ENCODE measurements around the gene STK25. TPM values are rescaled to one million over a fixed set of nuclear protein-coding genes. Genes with fewer than 3 reads are reported as not detected.

STK25 gene
- 134 TPM for polyA plus RNA-seq (2013, experiment 1 of 2)
- polyA plus RNA-seq (2013, experiment 2 of 2): 157 TPM

- H3K4me3 ChIP-seq (ENCODE audit: low read length): peak within 1 kb of the TSS; percentile 87
These were observed at the start of gene STK25 for GRCh38 chr2:241508240-241509154. Gene STK25 (minus strand): TSS chr2:241508584. CDS start chr2:241508035, 549 bp downstream.

DNA sequence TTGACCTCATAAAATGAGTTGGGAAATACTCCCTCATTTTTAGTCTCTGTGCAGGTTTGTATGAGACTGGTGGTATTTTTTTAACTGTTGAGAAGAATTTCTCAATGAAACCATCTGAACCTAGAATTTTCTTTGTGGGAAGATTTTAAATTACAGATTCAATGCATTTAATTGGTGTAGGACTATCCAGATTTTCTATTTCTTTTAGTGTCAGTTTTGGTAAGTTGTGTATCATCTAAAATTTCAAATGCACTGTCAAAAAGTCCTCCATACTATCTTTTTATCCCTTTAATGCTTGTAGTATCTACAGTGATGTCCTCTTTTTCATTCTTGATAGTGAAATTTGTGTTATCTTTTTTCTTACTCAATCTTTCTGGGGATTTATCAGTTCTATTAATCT, 48.4 kb upstream of the STK25 start:
- Histone ChIP-seq H3K27me3 (ENCODE audit: insufficient read depth, low read length) (peaks cover 8% of the 10 kb centered on the region), H3K4me1 (ENCODE audit: insufficient read depth, low read length) (no peaks in the 10 kb centered on the region; the same call in 1 of the 2 replicates), H3K27ac (ENCODE audit: low read depth, low read length) (no peak overlapping the region), H3K9me3 (ENCODE audit: insufficient read depth, low read depth, low read length) (peaks cover 7% of the 10 kb centered on the region; the same call in 1 of the 2 replicates), H3K4me3 (ENCODE audit: low read length) (no peak overlapping the region), H3K9ac (ENCODE audit: low read depth, low read length) (no peak overlapping the region), H3K36me3 (ENCODE audit: insufficient read depth, low read length) (no peaks in the 10 kb centered on the region)

More at GRCh38 chr2:241508240-241509154, at the start of gene STK25:
- Histone ChIP-seq H3K27me3 (ENCODE audit: insufficient read depth, low read length) (peaks cover 7% of the 10 kb centered on the region), H3K36me3 (ENCODE audit: insufficient read depth, low read length) (peaks cover 8% of the 10 kb centered on the region; the same call in 1 of the 2 replicates), H3K9me3 (ENCODE audit: insufficient read depth, low read depth, low read length) (no peaks in the 10 kb centered on the region), H3K9ac (ENCODE audit: low read depth, low read length) (peak within 1 kb of the TSS; percentile 74), H3K4me1 (ENCODE audit: insufficient read depth, low read length) (peaks cover 11% of the 10 kb centered on the region), H3K27ac (ENCODE audit: low read depth, low read length) (peak within 1 kb of the TSS; percentile 80)
- under 1% methylated on average over 118 of the region's 122 CpGs for WGBS

GRCh38 chr2:241555711-241556110, 47.3 kb upstream of the STK25 start:
- H3K4me1 ChIP-seq (ENCODE audit: insufficient read depth, low read length): no peaks in the 10 kb centered on the region; the same call in 1 of the 2 replicates
- no peak overlapping the region for H3K9ac ChIP-seq (ENCODE audit: low read depth, low read length)
- peaks cover 8% of the 10 kb centered on the region for H3K27me3 ChIP-seq (ENCODE audit: insufficient read depth, low read length)
- H3K27ac ChIP-seq (ENCODE audit: low read depth, low read length): no peak overlapping the region
- H3K4me3 ChIP-seq (ENCODE audit: low read length): no peak overlapping the region
- WGBS: 52% methylated on average over 3 of the region's 3 CpGs
- H3K36me3 ChIP-seq (ENCODE audit: insufficient read depth, low read length): no peaks in the 10 kb centered on the region
- peaks cover 7% of the 10 kb centered on the region; the same call in 1 of the 2 replicates for H3K9me3 ChIP-seq (ENCODE audit: insufficient read depth, low read depth, low read length)

DNA sequence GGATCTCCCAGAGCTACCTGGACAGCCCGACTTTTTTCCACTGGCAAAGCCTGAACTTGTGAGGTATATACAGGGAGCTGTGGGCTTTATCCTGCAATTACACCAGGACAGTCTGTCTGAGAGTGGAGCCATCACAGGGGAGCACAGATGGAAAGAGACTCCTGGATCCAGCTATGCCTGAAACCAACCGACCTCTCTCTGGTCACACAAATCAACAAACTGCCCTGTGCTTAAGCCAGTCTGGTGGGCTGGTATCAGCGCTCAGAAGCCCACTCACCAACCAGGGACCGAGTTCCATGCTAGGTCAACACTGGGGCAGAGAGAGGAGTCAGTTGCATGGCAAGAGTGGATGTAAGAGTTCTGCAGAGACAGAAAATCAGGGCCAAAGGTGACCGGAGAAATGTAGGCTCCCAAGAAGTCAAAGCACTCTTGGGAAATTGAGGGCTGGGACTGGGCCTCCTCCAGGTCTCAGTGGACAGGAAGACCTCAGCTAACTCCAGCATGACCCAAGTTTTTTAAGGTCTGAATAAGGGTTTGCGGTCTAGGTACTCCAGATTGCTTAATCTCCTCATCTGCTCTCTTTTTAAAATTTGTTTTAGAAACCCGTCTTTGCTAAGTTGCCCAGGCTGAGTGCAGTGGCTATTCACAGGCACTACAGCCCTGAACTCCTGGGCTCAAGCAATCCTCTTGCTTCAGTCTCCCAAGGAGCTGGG, 46.4 kb upstream of the STK25 start:
- WGBS: 93% methylated on average over 7 of the region's 7 CpGs
- H3K27me3 ChIP-seq (ENCODE audit: insufficient read depth, low read length): peaks cover 8% of the 10 kb centered on the region
- H3K4me3 ChIP-seq (ENCODE audit: low read length): no peak overlapping the region
- no peak overlapping the region for H3K27ac ChIP-seq (ENCODE audit: low read depth, low read length)
- H3K36me3 ChIP-seq (ENCODE audit: insufficient read depth, low read length): no peaks in the 10 kb centered on the region
- H3K9ac ChIP-seq (ENCODE audit: low read depth, low read length): no peak overlapping the region
- H3K9me3 ChIP-seq (ENCODE audit: insufficient read depth, low read depth, low read length): peaks cover 7% of the 10 kb centered on the region; the same call in 1 of the 2 replicates
- H3K4me1 ChIP-seq (ENCODE audit: insufficient read depth, low read length): no peaks in the 10 kb centered on the region; the same call in 1 of the 2 replicates

GRCh38 chr2:241553981-241554380, 45.6 kb upstream of the STK25 start:
- Histone ChIP-seq H3K36me3 (ENCODE audit: insufficient read depth, low read length) (no peaks in the 10 kb centered on the region), H3K27me3 (ENCODE audit: insufficient read depth, low read length) (peaks cover 8% of the 10 kb centered on the region; the same call in 1 of the 2 replicates), H3K9me3 (ENCODE audit: insufficient read depth, low read depth, low read length) (peaks cover 7% of the 10 kb centered on the region; the same call in 1 of the 2 replicates), H3K9ac (ENCODE audit: low read depth, low read length) (no peak overlapping the region), H3K4me3 (ENCODE audit: low read length) (no peak overlapping the region), H3K4me1 (ENCODE audit: insufficient read depth, low read length) (no peaks in the 10 kb centered on the region; the same call in 1 of the 2 replicates), H3K27ac (ENCODE audit: low read depth, low read length) (no peak overlapping the region)
- 87% methylated on average over 6 of the region's 6 CpGs for WGBS

DNA sequence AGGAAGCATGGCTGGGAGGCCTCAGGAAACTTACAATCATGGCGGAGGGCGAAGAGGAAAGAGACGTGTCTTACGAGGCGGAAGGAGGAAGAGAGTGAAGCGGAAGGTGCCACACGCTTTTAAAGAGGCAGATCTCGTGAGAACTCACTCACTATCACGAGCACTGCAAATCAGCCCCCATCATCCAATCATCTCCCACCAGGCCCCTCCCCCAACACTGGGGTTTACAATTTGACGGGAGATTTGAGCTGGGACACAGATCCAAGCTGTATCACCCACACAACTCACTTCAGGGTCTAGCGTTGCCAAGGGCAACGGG, 45.1 kb upstream of the STK25 start:
- Histone ChIP-seq H3K27ac (ENCODE audit: low read depth, low read length) (no peak overlapping the region), H3K4me3 (ENCODE audit: low read length) (no peak overlapping the region), H3K9ac (ENCODE audit: low read depth, low read length) (no peak overlapping the region), H3K9me3 (ENCODE audit: insufficient read depth, low read depth, low read length) (peaks cover 7% of the 10 kb centered on the region; the same call in 1 of the 2 replicates), H3K36me3 (ENCODE audit: insufficient read depth, low read length) (no peaks in the 10 kb centered on the region), H3K27me3 (ENCODE audit: insufficient read depth, low read length) (peaks cover 8% of the 10 kb centered on the region; the same call in 1 of the 2 replicates), H3K4me1 (ENCODE audit: insufficient read depth, low read length) (no peaks in the 10 kb centered on the region; the same call in 1 of the 2 replicates)
- whole genome bisulfite sequencing: 90% methylated on average over 12 of the region's 12 CpGs

- Histone ChIP-seq H3K36me3 (ENCODE audit: insufficient read depth, low read length) (no peaks in the 10 kb centered on the region), H3K4me3 (ENCODE audit: low read length) (no peak overlapping the region), H3K9me3 (ENCODE audit: insufficient read depth, low read depth, low read length) (peaks cover 7% of the 10 kb centered on the region; the same call in 1 of the 2 replicates), H3K4me1 (ENCODE audit: insufficient read depth, low read length) (peaks cover 1% of the 10 kb centered on the region; the same call in 1 of the 2 replicates), H3K27me3 (ENCODE audit: insufficient read depth, low read length) (no peaks in the 10 kb centered on the region), H3K27ac (ENCODE audit: low read depth, low read length) (no peak overlapping the region), H3K9ac (ENCODE audit: low read depth, low read length) (no peak overlapping the region)
- 87% methylated on average over 33 of the region's 33 CpGs for WGBS
These were observed 43.8 kb upstream of the STK25 start for GRCh38 chr2:241551998-241552737.

DNA sequence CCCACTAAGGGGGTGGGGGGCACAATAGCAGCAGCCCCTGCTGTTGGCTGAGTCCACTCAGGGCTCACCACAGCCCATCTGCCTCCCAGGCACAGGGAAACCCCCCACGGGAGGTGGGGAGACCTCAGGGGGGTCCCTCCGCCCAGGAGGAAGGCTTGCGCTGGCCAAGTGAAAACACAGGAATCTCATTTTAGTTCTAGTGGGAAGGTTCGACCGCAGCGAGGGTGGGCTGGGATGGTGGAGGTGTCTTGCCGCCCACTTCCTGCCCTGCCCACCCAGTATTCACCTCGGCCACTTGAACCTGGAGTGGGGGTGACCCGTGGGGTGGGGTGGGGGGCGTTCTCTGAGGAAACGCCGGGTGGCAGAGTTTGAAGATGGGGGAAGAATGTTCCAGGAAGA, 43.2 kb upstream of the STK25 start:
- Histone ChIP-seq H3K27me3 (ENCODE audit: insufficient read depth, low read length) (no peaks in the 10 kb centered on the region), H3K9ac (ENCODE audit: low read depth, low read length) (no peak overlapping the region), H3K27ac (ENCODE audit: low read depth, low read length) (no peak overlapping the region), H3K9me3 (ENCODE audit: insufficient read depth, low read depth, low read length) (peaks cover 2% of the 10 kb centered on the region; the same call in 1 of the 2 replicates), H3K36me3 (ENCODE audit: insufficient read depth, low read length) (no peaks in the 10 kb centered on the region), H3K4me3 (ENCODE audit: low read length) (no peak overlapping the region), H3K4me1 (ENCODE audit: insufficient read depth, low read length) (peaks cover 7% of the 10 kb centered on the region; the same call in 1 of the 2 replicates)
- WGBS: 84% methylated on average over 12 of the region's 12 CpGs

DNA sequence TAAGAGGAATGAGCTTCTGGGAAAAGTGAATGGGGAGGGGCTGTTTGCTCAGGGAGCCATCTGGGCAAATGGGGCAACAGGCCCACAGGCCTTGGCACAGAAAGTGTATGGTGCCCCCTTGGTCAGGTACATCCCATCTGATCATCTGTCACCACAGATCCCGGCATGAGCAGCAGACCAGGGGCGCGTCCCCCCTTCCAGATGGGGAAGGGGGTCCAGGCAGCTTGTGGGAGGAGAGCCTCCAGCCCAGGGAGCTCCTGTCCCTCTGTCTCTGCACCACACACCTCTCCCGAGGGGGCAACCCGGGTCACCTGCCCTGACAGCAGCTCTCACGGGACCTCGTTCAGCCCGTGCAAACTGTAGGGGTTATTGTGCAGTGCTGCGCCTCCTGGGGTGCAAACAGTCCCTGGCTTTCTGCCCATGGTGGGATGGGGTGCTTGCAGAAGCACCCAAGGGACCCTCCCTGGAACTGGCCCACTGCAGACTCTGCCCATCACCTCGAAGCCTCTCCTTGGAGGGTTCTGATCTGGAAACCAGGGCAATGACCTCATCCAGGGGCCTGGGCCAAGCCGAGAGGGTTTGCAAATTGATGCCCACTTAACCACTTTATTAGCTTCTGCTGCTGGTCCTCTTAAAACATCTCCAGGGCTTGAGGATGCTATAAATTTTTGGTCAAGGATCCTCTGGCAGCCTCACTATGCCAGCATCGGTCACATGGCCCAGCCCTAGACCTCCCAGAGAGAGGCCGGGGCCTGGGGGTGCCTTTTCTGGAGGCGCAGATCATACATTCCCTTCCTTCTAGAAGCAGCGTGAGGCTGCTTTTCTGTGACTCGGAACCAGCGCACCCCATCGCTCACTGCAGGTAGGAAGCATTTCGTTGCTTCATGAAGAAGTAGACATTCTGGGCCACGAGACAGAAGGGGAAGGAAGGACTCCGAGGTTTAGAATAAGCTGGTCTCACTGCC, 42.5 kb upstream of the STK25 start:
- Histone ChIP-seq H3K27me3 (ENCODE audit: insufficient read depth, low read length) (no peaks in the 10 kb centered on the region), H3K36me3 (ENCODE audit: insufficient read depth, low read length) (no peaks in the 10 kb centered on the region), H3K27ac (ENCODE audit: low read depth, low read length) (no peak overlapping the region), H3K4me3 (ENCODE audit: low read length) (no peak overlapping the region), H3K9ac (ENCODE audit: low read depth, low read length) (no peak overlapping the region), H3K9me3 (ENCODE audit: insufficient read depth, low read depth, low read length) (no peaks in the 10 kb centered on the region), H3K4me1 (ENCODE audit: insufficient read depth, low read length) (peaks cover 7% of the 10 kb centered on the region; the same call in 1 of the 2 replicates)
- 91% methylated on average over 21 of the region's 21 CpGs for WGBS

DNA sequence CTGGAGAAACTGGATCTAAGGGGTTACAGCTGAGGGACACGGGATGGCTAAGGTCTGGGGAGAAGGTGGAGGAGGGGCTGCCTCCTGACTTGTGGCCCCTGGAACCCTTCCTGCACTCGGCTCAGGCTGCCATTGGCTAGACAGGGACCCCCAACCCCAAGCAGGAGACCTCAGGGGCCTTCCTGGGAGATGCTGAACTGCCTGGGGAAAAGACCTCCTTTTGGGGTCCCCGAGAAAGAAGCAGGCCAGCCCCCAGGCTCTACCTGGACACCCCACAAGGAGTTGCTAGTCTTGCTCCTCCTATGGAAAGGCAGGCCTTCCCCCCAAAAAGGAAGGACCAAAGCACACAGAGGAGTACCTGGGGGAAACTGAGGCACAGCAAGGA, 40.1 kb upstream of the STK25 start:
- Histone ChIP-seq H3K27me3 (ENCODE audit: insufficient read depth, low read length) (no peaks in the 10 kb centered on the region), H3K4me1 (ENCODE audit: insufficient read depth, low read length) (0 out of 2 replicates have a peak, but pooled peaks cover 7% of the 10 kb centered on the region), H3K9me3 (ENCODE audit: insufficient read depth, low read depth, low read length) (no peaks in the 10 kb centered on the region), H3K36me3 (ENCODE audit: insufficient read depth, low read length) (no peaks in the 10 kb centered on the region), H3K9ac (ENCODE audit: low read depth, low read length) (no peak overlapping the region), H3K27ac (ENCODE audit: low read depth, low read length) (no peak overlapping the region), H3K4me3 (ENCODE audit: low read length) (no peak overlapping the region)
- 91% methylated on average over 3 of the region's 3 CpGs for WGBS
